Colonic mucosa (tissue), 4 donors: ENCODE results near the gene PDGFD. TPM values are rescaled to one million over a fixed set of nuclear protein-coding genes. Genes with fewer than 3 reads are reported as not detected.

Experiments
- DNase-seq: peaks from one replicate; pipeline ENCODE4 v3.0.0-alpha.2; 2020
- H3K27ac ChIP-seq: fragments of 200-600 bp; one replicate; pipeline ENCODE4 v1.8.0; 2021
- H3K27me3 ChIP-seq: fragments of 200-600 bp; one replicate; pipeline ENCODE4 v1.8.0; 2021
- H3K36me3 ChIP-seq: fragments of 200-600 bp; one replicate; pipeline ENCODE4 v1.8.0; 2021
- H3K4me1 ChIP-seq: fragments of 200-600 bp; one replicate; pipeline ENCODE4 v1.8.0; 2021; ENCODE audit warnings: mild to moderate bottlenecking
- H3K4me3 ChIP-seq: fragments of 200-600 bp; one replicate; pipeline ENCODE4 v1.8.0; 2021
- H3K9ac ChIP-seq, 2 donors: one replicate each; pipeline ENCODE4 v1.7.0; 2013; ENCODE audit warnings: control low read depth in 2 of 2, low read depth in 2 of 2, low read length in 2 of 2
- H3K9me3 ChIP-seq: fragments of 200-600 bp; one replicate; pipeline ENCODE4 v1.8.0; 2021
- CTCF ChIP-seq: fragments of 200-600 bp; IDR thresholded peaks from one replicate; pipeline ENCODE4 v1.8.0; 2022; ENCODE audit warnings: antibody characterized with exemption, mild to moderate bottlenecking
- intact Hi-C: fragments of 100-400 bp; cut with DNase I; formaldehyde crosslinking; loops from one replicate; pipeline ENCODE4 v1.14.1; 2022
- total RNA-seq, 2 donors: library from RNA; stranded (reverse); fragmentation: NEBNext Ultra II Directional in 1 of 2; extraction: Animal tissue kit (Norgen Biotek cat#: 25700) in 1 of 2; gene quantifications; one replicate each; pipeline ENCODE4 v1.2.1, GENCODE V29; 2021
- donor health status: healthy.
- donor health status: DM: no; HTN: no; CAD: no.
- donor health status: DM: no; HTN: no; CAD: no.

The PDGFD gene
- total RNA-seq, 2 donors from 2014 or later = 2.1 to 5.4 TPM

- Histone ChIP-seq H3K4me1 (no peaks in the 10 kb centered on the region), H3K9ac (no peak overlapping the region), H3K4me3 (no peak overlapping the region), H3K9me3 (no peaks in the 10 kb centered on the region), H3K36me3 (no peaks in the 10 kb centered on the region), H3K27me3 (no peaks in the 10 kb centered on the region), H3K27ac (no peak overlapping the region)
- intact Hi-C loops = no loop called here
- DNase-seq = no peak
- no peak for TF ChIP-seq CTCF
Observed at GRCh38 chr11:104011044-104011443, 152.9 kb downstream of the PDGFD start.

- no peak for TF ChIP-seq CTCF
- H3K27ac ChIP-seq = no peak overlapping the region
- no peaks in the 10 kb centered on the region for H3K36me3 ChIP-seq
- no peak for DNase-seq
- no peak overlapping the region for H3K4me3 ChIP-seq
- H3K4me1 ChIP-seq = no peaks in the 10 kb centered on the region
- H3K9me3 ChIP-seq = no peaks in the 10 kb centered on the region
- no peaks in the 10 kb centered on the region for H3K27me3 ChIP-seq
- intact Hi-C loops = no loop called here
- H3K9ac ChIP-seq = no peak overlapping the region
Observed at GRCh38 chr11:104009744-104010143, 154.2 kb downstream of the PDGFD start.

- H3K27ac ChIP-seq = no peak overlapping the region
- H3K4me1 ChIP-seq = no peaks in the 10 kb centered on the region
- no peaks in the 10 kb centered on the region for H3K9me3 ChIP-seq
- H3K27me3 ChIP-seq = no peaks in the 10 kb centered on the region
- TF ChIP-seq CTCF = no peak
- intact Hi-C loops = no loop called here
- H3K9ac ChIP-seq = no peak overlapping the region
- no peaks in the 10 kb centered on the region for H3K36me3 ChIP-seq
- DNase-seq = no peak
- no peak overlapping the region for H3K4me3 ChIP-seq
Observed at GRCh38 chr11:104005234-104005855, 158.6 kb downstream of the PDGFD start.

- Histone ChIP-seq H3K36me3 (no peaks in the 10 kb centered on the region), H3K27ac (no peak overlapping the region), H3K4me3 (no peak overlapping the region), H3K9me3 (no peaks in the 10 kb centered on the region), H3K27me3 (no peaks in the 10 kb centered on the region), H3K9ac (no peak overlapping the region), H3K4me1 (no peaks in the 10 kb centered on the region)
- TF ChIP-seq CTCF = no peak
- DNase-seq = no peak
- intact Hi-C loops = no loop called here
Observed at GRCh38 chr11:104003491-104003890, 160.5 kb downstream of the PDGFD start.

- no peak overlapping the region for H3K4me3 ChIP-seq
- no peak overlapping the region for H3K27ac ChIP-seq
- H3K27me3 ChIP-seq = no peaks in the 10 kb centered on the region
- TF ChIP-seq CTCF = no peak
- intact Hi-C loops = no loop called here
- no peaks in the 10 kb centered on the region for H3K9me3 ChIP-seq
- no peaks in the 10 kb centered on the region for H3K4me1 ChIP-seq
- no peak overlapping the region for H3K9ac ChIP-seq
- DNase-seq = no peak
- H3K36me3 ChIP-seq = no peaks in the 10 kb centered on the region
Observed at GRCh38 chr11:104001561-104002056, 162.3 kb downstream of the PDGFD start.
